T-helper 2 cell treated with Interferon-gamma antibody and Interleukin-4, amounts not matched to agents 5 μg/mL and 100 μg/mL, for 36 hours (primary cell): ENCODE measurements around the gene NPAS3.

Experiments
- DNase-seq: peaks from one replicate; pipeline ENCODE4 v3.0.0; 2021; ENCODE audit warnings: low spot score
- H3K27ac Mint-ChIP-seq: one replicate; pipeline ENCODE4 v1.8.0; 2021; ENCODE audit warnings: mild to moderate bottlenecking, mixed read lengths
- H3K27me3 Mint-ChIP-seq: one replicate; pipeline ENCODE4 v1.8.0; 2021; ENCODE audit warnings: low read depth, mixed read lengths
- H3K36me3 Mint-ChIP-seq: one replicate; pipeline ENCODE4 v1.8.0; 2021; ENCODE audit warnings: low read depth, mixed read lengths
- H3K4me1 Mint-ChIP-seq: one replicate; pipeline ENCODE4 v1.8.0; 2021; ENCODE audit warnings: low read depth, mixed read lengths
- H3K4me3 Mint-ChIP-seq: one replicate; pipeline ENCODE4 v1.8.0; 2022; ENCODE audit warnings: mild to moderate bottlenecking, moderate library complexity, mixed read lengths
- H3K9me3 Mint-ChIP-seq: one replicate; pipeline ENCODE4 v1.8.0; 2021; ENCODE audit warnings: mixed read lengths

NPAS3 gene

DNA sequence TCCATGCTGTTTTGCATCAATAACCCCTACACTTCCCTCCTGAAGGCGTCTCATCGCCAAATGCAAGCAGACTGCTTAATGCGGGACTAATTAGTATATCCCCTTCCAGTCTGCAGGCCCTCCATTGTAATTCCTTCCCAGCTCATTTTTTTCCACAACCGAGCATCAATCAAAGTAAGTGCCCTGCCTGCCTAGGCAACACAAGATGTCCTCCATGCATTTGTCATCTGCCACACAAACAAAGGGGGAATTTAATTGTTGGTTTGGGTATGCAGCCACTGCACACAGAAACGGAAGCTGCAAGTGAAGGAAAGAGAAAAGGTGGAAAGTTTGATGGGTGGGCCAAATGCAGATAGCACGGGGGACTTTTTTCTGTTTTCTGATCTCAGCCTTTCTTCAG lies 844.2 kb downstream of the NPAS3 start:
- no peak for DNase-seq
- H3K4me3 Mint-ChIP-seq = no peak overlapping the region
- H3K36me3 Mint-ChIP-seq = no peaks in the 10 kb centered on the region
- H3K27me3 Mint-ChIP-seq = peaks cover 20% of the 10 kb centered on the region
- H3K9me3 Mint-ChIP-seq = no peaks in the 10 kb centered on the region
- H3K27ac Mint-ChIP-seq = no peak overlapping the region
- no peaks in the 10 kb centered on the region for H3K4me1 Mint-ChIP-seq

DNA sequence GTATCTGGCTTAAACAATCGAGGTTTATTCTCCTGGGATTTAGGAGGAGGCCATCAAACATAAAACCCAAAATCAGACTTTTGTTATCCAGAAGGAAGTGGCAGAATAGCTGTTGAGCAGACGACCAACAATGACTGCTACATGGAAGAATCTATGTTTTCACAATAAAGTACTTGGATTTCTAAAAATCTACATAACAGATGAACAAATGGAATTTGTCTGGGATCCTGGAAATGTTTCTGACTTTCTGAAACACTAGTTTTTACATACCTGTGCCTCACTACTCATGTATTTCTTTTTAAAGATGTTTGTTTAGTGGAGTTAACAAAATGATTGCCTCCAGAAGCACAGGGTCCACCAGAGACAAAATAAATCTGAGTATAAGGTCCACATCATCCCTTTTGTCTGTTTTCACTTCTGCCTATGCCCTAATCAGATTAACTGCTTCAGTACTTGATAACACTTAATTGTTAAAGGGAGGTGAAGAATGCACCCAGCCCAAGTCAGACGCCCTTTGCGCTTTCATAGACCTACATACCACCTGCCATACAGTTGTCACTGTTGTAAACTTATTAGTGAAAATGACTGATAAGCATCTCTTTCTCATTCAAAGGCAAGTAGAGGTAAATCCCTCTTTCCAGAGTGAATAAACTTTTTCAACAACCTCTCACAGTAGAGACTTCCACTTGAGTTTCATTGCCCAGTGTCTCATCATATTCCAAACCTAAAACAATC lies 847.6 kb downstream of the NPAS3 start:
- H3K36me3 Mint-ChIP-seq = no peaks in the 10 kb centered on the region
- peaks cover 31% of the 10 kb centered on the region for H3K27me3 Mint-ChIP-seq
- H3K4me1 Mint-ChIP-seq = peaks cover 4% of the 10 kb centered on the region
- H3K4me3 Mint-ChIP-seq = no peak overlapping the region
- H3K27ac Mint-ChIP-seq = no peak overlapping the region
- H3K9me3 Mint-ChIP-seq = no peaks in the 10 kb centered on the region
- no peak for DNase-seq

DNA sequence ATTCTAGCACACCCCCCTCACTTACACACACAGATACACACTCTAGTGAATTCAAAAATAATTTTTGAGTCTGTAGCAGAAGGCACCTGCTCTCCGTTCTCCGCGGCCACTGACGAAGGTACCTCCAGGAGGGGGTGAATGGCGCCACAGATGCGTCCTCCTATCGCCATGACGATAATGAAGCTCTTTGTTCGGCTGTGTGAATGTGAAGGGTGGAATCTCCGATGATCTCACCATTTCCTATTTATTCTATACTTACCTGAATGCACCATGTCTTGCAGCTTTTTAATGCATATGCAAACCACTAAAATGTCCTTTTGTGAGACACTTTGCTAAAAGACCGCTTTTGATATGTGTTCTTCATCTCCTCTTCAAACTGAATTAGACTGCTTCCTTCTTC lies 849.5 kb downstream of the NPAS3 start:
- no peak overlapping the region for H3K27ac Mint-ChIP-seq
- no peak for DNase-seq
- H3K36me3 Mint-ChIP-seq = no peaks in the 10 kb centered on the region
- H3K9me3 Mint-ChIP-seq = no peaks in the 10 kb centered on the region
- H3K4me3 Mint-ChIP-seq = no peak overlapping the region
- H3K27me3 Mint-ChIP-seq = peaks cover 35% of the 10 kb centered on the region
- H3K4me1 Mint-ChIP-seq = peaks cover 18% of the 10 kb centered on the region

DNA sequence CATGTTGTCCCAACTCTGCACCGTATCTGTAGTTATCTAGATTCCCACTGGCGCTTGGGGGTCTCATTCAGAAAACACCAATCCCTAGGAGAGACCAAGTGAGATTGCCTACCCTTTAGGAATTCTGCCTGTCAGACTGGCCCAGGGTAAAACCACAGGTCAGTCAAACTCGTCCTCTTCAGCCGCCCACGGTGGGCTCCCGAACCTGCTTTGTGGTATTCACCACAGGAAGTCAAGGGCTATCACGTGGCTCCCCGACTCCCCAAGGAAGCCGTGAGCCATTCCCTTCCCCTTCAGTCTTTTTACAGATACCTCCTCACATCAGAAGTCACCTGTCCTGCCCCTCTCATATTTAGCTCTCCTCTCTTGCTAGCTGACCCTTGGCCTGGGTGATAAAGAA lies 852.3 kb downstream of the NPAS3 start:
- no peak overlapping the region for H3K27ac Mint-ChIP-seq
- H3K36me3 Mint-ChIP-seq = no peaks in the 10 kb centered on the region
- no peaks in the 10 kb centered on the region for H3K9me3 Mint-ChIP-seq
- H3K4me1 Mint-ChIP-seq = peaks cover 18% of the 10 kb centered on the region
- DNase-seq = no peak
- H3K27me3 Mint-ChIP-seq = peaks cover 50% of the 10 kb centered on the region
- H3K4me3 Mint-ChIP-seq = no peak overlapping the region

DNA sequence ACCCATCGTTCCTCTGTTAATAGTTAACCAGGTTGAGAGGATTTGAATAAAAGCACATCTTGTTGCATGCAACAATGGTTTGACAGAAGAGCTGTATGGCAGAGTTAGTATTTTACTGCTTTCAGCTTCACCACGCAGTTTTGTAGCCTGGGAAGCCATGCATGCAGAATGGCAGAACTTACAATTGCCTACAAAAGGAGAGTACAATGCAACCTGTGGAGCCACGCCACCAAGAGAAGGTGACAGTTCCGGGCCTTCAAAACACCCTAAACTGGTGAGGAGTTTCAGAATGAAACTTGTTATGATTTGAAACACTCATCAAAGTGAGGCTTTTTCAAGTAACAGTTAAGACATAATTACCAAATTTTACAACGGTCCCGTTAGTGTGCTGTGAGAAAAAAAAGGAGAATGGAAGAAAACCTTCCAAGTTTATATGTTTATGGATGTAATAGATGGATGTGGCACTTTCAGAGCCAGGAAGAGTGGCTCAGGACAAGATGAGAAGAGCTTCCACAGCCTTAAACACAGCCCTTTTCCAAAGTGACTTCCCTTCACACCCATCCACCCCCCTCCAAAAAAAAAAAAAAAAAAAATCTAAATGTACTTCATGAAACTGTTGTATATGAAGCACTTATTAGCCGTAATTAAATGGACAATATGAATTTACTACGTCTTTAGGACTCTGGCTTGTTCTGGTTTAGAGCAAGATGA lies 853.5 kb downstream of the NPAS3 start:
- Mint-ChIP-seq H3K27me3 (peaks cover 47% of the 10 kb centered on the region), H3K9me3 (no peaks in the 10 kb centered on the region), H3K4me3 (peak overlapping the region; percentile 76), H3K27ac (peak overlapping the region; percentile 42), H3K4me1 (peaks cover 21% of the 10 kb centered on the region), H3K36me3 (no peaks in the 10 kb centered on the region)
- no peak for DNase-seq

DNA sequence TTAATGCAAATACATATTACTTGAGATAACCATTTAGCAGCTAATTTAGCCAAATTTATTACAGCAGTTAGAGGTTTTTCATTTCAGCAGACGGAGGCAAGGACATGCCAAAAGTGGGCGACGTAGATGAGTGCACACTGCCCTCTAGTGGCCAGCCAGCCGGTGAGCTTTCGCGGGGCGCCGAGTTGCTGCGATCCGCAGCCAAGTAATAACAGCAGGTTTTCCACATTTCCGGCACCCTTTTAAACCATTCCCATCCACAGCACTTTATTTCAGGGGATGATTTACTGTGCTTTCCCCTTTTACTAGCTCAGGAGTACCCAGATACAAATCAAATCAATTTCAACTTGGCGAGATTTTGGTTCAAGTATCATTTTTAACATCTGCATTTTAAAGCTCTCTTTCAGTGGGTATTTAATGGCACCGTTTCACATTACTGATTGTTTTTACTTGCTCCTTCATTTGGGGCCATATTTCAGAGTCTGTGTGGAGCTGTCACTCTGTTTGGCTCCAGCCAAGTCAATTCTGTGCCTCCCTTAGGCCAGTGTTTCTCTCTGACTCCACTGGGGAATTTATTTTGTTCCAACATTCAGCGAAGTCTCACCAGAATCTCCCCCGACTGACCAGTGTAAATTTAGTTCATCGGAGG lies 854.2 kb downstream of the NPAS3 start:
- H3K36me3 Mint-ChIP-seq = no peaks in the 10 kb centered on the region
- H3K27ac Mint-ChIP-seq = no peak overlapping the region
- peak overlapping the region; percentile 76 for H3K4me3 Mint-ChIP-seq
- peak; percentile 56 for DNase-seq
- peaks cover 23% of the 10 kb centered on the region for H3K4me1 Mint-ChIP-seq
- peaks cover 46% of the 10 kb centered on the region for H3K27me3 Mint-ChIP-seq
- H3K9me3 Mint-ChIP-seq = no peaks in the 10 kb centered on the region

DNA sequence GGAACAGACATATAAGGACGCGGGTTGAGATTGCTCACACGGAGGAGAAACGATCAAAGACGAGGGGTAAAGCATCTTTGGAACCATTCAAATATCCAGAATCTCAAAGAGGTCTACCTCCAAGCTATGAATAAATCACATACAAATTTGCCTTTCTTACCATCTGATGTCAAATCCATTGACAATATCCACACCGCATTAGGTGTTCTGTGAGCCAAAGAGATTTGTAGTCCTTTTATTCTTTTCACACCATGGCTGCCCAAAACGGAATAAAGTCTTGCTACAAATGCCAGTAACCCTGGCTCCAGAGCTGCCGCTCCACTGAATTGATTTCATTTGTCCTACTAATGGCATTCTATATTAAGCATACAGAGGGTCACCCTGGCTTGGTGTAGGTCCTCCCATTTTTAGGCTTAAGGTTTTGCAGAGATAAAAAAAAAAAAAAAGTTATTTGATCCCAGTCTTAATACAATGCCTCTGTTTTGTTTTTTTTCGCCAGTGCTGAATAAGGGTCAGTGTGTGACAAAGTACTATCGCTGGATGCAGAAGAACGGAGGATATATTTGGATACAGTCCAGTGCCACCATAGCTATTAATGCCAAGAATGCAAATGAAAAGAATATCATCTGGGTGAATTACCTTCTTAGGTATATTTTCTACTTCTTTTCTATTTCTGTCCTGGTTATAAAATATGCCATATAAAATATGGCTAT lies 854.9 kb downstream of the NPAS3 start:
- peak overlapping the region; percentile 76 for H3K4me3 Mint-ChIP-seq
- DNase-seq = no peak
- no peaks in the 10 kb centered on the region for H3K9me3 Mint-ChIP-seq
- H3K4me1 Mint-ChIP-seq = peaks cover 23% of the 10 kb centered on the region
- H3K27me3 Mint-ChIP-seq = peaks cover 49% of the 10 kb centered on the region
- H3K27ac Mint-ChIP-seq = no peak overlapping the region
- no peaks in the 10 kb centered on the region for H3K36me3 Mint-ChIP-seq

DNA sequence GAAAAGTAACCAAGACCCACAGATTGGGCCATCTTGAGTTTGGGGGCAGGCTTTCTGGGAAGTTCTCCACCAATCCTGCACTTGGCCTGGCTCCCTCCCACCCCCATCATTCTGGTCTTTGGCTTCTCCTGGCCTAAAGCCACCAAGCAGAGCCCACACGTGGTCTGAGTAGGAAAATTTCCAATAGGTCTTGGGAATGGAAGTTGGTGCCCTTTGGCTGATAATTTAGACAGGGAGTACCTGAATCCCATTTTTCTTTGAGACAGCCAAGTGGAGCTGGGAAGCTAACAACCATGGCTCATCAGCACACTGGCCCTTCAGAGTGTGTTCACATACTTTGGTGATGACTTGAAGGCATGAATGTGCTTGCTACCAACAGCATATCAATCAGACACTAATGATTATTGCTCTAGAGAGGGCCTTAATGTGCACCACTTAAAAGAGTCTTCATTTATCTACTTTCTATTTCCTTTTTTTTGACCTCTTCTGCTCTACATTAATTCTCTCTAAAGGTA lies 856.2 kb downstream of the NPAS3 start:
- DNase-seq = no peak
- Mint-ChIP-seq H3K4me3 (no peak overlapping the region), H3K4me1 (peaks cover 23% of the 10 kb centered on the region), H3K36me3 (no peaks in the 10 kb centered on the region), H3K9me3 (no peaks in the 10 kb centered on the region), H3K27me3 (peaks cover 60% of the 10 kb centered on the region), H3K27ac (no peak overlapping the region)

DNA sequence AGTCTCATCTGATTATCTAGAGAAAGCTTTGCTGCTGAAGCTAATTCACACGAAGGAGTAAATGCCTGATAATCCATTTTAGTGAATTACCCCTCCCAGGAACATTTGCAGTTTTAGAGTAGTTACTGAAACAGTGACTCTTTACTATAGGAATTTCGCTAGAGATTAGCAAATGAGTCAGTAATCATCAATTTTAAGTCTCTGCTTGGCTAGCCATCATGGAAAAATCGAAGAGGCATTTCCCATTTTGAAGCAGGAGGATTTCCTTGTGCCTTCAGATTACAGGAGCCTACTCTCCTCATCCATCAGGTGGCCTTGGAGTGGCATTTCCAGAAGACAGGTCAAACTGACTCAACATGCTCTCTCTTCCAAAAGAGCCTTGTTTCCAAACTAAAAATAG lies 857.7 kb downstream of the NPAS3 start:
- peaks cover 21% of the 10 kb centered on the region for H3K4me1 Mint-ChIP-seq
- H3K9me3 Mint-ChIP-seq = no peaks in the 10 kb centered on the region
- no peaks in the 10 kb centered on the region for H3K36me3 Mint-ChIP-seq
- H3K4me3 Mint-ChIP-seq = no peak overlapping the region
- H3K27ac Mint-ChIP-seq = no peak overlapping the region
- DNase-seq = no peak
- peaks cover 56% of the 10 kb centered on the region for H3K27me3 Mint-ChIP-seq

DNA sequence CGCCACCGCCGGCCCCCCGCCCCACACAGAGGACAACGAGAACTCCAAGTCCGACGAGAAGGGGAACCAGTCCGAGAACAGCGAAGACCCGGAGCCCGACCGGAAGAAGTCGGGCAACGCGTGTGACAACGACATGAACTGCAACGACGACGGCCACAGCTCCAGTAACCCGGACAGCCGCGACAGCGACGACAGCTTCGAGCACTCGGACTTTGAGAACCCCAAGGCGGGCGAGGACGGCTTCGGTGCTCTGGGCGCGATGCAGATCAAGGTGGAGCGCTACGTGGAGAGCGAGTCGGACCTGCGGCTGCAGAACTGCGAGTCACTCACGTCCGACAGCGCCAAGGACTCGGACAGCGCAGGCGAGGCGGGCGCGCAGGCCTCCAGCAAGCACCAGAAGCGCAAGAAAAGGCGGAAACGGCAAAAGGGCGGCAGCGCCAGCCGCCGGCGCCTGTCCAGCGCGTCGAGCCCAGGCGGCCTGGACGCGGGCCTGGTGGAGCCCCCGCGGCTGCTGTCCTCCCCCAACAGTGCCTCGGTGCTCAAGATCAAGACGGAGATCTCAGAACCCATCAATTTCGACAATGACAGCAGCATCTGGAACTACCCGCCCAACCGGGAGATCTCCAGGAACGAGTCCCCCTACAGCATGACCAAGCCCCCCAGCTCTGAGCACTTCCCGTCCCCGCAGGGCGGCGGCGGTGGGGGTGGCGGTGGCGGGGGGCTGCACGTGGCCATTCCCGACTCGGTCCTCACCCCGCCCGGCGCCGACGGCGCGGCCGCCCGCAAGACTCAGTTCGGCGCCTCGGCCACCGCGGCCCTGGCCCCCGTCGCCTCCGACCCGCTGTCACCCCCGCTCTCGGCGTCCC lies 861.3 kb downstream of the NPAS3 start:
- Mint-ChIP-seq H3K36me3 (no peaks in the 10 kb centered on the region), H3K9me3 (no peaks in the 10 kb centered on the region), H3K4me3 (peak overlapping the region; percentile 35), H3K27me3 (peaks cover 59% of the 10 kb centered on the region), H3K4me1 (peaks cover 9% of the 10 kb centered on the region), H3K27ac (no peak overlapping the region)
- DNase-seq = no peak

DNA sequence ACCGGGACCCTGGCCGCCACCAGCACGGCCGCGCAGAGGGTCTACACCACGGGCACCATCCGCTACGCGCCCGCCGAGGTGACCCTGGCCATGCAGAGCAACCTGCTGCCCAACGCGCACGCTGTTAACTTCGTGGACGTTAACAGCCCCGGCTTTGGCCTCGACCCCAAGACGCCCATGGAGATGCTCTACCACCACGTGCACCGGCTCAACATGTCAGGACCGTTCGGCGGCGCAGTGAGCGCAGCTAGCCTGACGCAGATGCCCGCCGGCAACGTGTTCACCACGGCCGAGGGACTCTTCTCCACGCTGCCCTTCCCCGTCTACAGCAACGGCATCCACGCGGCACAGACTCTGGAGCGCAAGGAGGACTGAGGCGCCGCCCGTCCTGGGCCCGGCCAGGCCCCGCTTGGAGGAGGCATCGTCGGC lies 862.1 kb downstream of the NPAS3 start:
- H3K9me3 Mint-ChIP-seq = no peaks in the 10 kb centered on the region
- peaks cover 9% of the 10 kb centered on the region for H3K4me1 Mint-ChIP-seq
- no peak for DNase-seq
- peaks cover 59% of the 10 kb centered on the region for H3K27me3 Mint-ChIP-seq
- no peaks in the 10 kb centered on the region for H3K36me3 Mint-ChIP-seq
- peak overlapping the region; percentile 58 for H3K4me3 Mint-ChIP-seq
- H3K27ac Mint-ChIP-seq = no peak overlapping the region

DNA sequence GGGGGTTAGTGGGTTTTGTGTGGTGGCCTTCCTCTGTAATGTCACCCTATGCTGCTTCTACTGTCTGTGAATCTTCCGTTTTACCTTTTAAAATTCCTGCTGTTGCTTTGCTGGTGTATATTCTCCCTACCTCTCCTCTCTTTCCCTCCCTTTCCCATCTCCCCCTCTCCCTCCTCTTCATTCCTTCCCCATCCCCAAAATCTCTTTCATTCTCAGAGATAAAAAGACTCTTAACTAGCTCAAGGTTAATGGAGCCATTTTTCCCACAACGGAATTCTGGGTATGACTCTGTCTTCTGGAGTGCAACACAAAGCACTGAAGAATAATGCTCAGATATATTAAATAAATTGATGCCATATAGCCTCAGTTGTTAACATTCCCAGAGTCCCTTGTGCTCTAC lies 864.1 kb downstream of the NPAS3 start:
- Mint-ChIP-seq H3K36me3 (no peaks in the 10 kb centered on the region), H3K9me3 (no peaks in the 10 kb centered on the region), H3K27me3 (peaks cover 65% of the 10 kb centered on the region), H3K27ac (no peak overlapping the region), H3K4me3 (no peak overlapping the region), H3K4me1 (peaks cover 4% of the 10 kb centered on the region)
- no peak for DNase-seq

DNA sequence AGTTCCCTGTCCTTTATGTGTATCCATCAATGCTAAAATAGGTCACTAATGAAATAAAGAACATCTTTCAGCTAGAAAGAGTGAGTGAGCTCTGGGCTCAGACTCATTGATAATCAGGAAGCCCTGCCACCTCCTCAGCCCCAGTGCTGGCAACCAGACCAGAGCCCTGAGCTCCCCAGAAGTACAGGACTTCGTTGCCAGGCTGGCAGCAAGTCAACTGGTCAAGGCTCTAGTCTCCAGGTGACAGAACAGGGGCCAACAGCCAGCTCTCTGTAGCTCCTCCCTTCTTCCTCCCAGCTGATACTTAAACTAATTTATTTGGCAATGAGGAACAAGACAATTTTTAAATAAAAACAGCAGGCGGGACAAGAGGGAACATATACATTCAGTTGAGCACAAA lies 866.9 kb downstream of the NPAS3 start:
- Mint-ChIP-seq H3K27ac (no peak overlapping the region), H3K4me3 (no peak overlapping the region), H3K27me3 (peaks cover 53% of the 10 kb centered on the region), H3K9me3 (no peaks in the 10 kb centered on the region), H3K36me3 (no peaks in the 10 kb centered on the region), H3K4me1 (peaks cover 4% of the 10 kb centered on the region)
- DNase-seq = no peak
